OCI-LY1 (cell line): Measurements from ENCODE around the gene GALNTL6.

Experiments
- EZH2 ChIP-seq: fragments of 200-600 bp; sonication (generic), shearing (Covaris generic); IDR thresholded peaks from 2 replicates; pipeline ENCODE4 v1.8.0; 2017; ENCODE audit warnings: borderline replicate concordance, mixed run types, mild to moderate bottlenecking, antibody characterized with exemption, low read length, moderate library complexity, mixed read lengths
- TF ChIP-seq, protein P1 (sequence below): fragments of 200-600 bp; sonication (generic), shearing (Covaris generic); IDR thresholded peaks from 2 replicates; pipeline ENCODE4 v1.5.1; 2017; ENCODE audit warnings: mild to moderate bottlenecking, antibody characterized with exemption, low read length, moderate library complexity, mixed read lengths

DNA sequence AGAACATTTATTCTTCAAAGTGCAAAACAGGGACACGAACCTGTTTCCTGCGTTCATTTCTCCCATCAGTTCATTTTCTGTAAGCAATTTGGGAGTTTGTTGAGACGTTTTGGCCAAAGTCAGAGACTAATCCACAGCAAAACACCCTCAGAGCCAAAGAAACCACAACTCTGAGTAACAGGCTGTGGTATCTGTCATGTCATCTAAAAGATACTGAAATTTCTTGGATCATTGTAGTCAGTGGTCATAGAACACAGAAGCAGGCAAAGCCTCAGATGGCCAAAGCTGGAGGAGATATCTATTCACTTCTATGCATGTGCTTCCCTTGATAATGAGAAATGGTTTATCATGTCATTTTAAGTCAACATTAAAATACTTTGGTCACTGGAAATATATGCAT is 869.8 kb downstream of the GALNTL6 start:
- TF ChIP-seq EZH2 = no peak
- TF ChIP-seq, protein P1, sequence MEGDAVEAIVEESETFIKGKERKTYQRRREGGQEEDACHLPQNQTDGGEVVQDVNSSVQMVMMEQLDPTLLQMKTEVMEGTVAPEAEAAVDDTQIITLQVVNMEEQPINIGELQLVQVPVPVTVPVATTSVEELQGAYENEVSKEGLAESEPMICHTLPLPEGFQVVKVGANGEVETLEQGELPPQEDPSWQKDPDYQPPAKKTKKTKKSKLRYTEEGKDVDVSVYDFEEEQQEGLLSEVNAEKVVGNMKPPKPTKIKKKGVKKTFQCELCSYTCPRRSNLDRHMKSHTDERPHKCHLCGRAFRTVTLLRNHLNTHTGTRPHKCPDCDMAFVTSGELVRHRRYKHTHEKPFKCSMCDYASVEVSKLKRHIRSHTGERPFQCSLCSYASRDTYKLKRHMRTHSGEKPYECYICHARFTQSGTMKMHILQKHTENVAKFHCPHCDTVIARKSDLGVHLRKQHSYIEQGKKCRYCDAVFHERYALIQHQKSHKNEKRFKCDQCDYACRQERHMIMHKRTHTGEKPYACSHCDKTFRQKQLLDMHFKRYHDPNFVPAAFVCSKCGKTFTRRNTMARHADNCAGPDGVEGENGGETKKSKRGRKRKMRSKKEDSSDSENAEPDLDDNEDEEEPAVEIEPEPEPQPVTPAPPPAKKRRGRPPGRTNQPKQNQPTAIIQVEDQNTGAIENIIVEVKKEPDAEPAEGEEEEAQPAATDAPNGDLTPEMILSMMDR = no peak
